Upper lobe of right lung (tissue), 1 donor: ENCODE data around the gene PTPRU. TPM values are rescaled to one million over a fixed set of nuclear protein-coding genes. Genes with fewer than 3 reads are reported as not detected.
A peak's percentile ranks its signal among the peaks of the same experiment; 100 is the strongest.

Source experiments
- ATAC-seq: fragments of 200-7000 bp; cut with Tn5 transposase; one replicate; pipeline ENCODE4 v1.9.1; 2020; ENCODE audit warnings: mild to moderate bottlenecking, moderate library complexity
- DNase-seq: peaks from one replicate; pipeline ENCODE4 v3.0.0-alpha.2; 2020
- H3K27ac ChIP-seq: fragments of 200-600 bp; one replicate; pipeline ENCODE4 v1.8.0; 2022
- H3K27me3 ChIP-seq: fragments of 200-600 bp; one replicate; pipeline ENCODE4 v1.8.0; 2022; ENCODE audit warnings: mild to moderate bottlenecking
- H3K36me3 ChIP-seq: fragments of 200-600 bp; one replicate; pipeline ENCODE4 v1.8.0; 2022
- H3K4me1 ChIP-seq: fragments of 200-600 bp; one replicate; pipeline ENCODE4 v1.8.0; 2022
- H3K4me3 ChIP-seq: fragments of 200-600 bp; one replicate; pipeline ENCODE4 v1.8.0; 2022; ENCODE audit warnings: mild to moderate bottlenecking
- H3K9me3 ChIP-seq: fragments of 200-600 bp; one replicate; pipeline ENCODE4 v1.8.0; 2022
- CTCF ChIP-seq: fragments of 200-600 bp; IDR thresholded peaks from one replicate; pipeline ENCODE4 v1.8.0; 2022; ENCODE audit warnings: antibody characterized with exemption
- intact Hi-C: fragments of 100-400 bp; cut with DNase I; formaldehyde crosslinking; loops from one replicate; pipeline ENCODE4 v1.11.0; 2022
- total RNA-seq: library from RNA; stranded (reverse); fragmentation: NEBNext Ultra II Directional; extraction: Animal tissue kit (Norgen Biotek cat#: 25700); gene quantifications from one replicate; pipeline ENCODE4 v1.2.1, GENCODE V29; 2021
- donor health status: DM: no; HTN: yes; CAD: no; lungs with severe emphysema.

PTPRU gene
- total RNA-seq, 1 donor from 2014 or later = 45.5 TPM

- Histone ChIP-seq H3K27ac (peak overlapping the region; percentile 77), H3K4me3 (peak overlapping the region; percentile 64), H3K27me3 (no peaks in the 10 kb centered on the region), H3K36me3 (no peaks in the 10 kb centered on the region), H3K9me3 (no peaks in the 10 kb centered on the region), H3K4me1 (peaks cover 15% of the 10 kb centered on the region)
- ATAC-seq = peak; percentile 54
- no peak for TF ChIP-seq CTCF
- DNase-seq = peak; percentile 85
- intact Hi-C loops = no loop called here
These were observed 953 bp downstream of the PTPRU start for GRCh38 chr1:29237129-29237821.

GRCh38 chr1:29237852-29238619 is 1.7 kb downstream of the PTPRU start:
- intact Hi-C loops = no loop called here
- H3K36me3 ChIP-seq = no peaks in the 10 kb centered on the region
- no peak for TF ChIP-seq CTCF
- no peaks in the 10 kb centered on the region for H3K9me3 ChIP-seq
- peaks cover 15% of the 10 kb centered on the region for H3K4me1 ChIP-seq
- H3K4me3 ChIP-seq = peak overlapping the region; percentile 57
- ATAC-seq = peak; percentile 29
- peak; percentile 82 for DNase-seq
- H3K27me3 ChIP-seq = no peaks in the 10 kb centered on the region
- H3K27ac ChIP-seq = peak overlapping the region; percentile 82

- DNase-seq = no peak
- peak overlapping the region; percentile 82 for H3K27ac ChIP-seq
- ATAC-seq = no peak
- H3K27me3 ChIP-seq = no peaks in the 10 kb centered on the region
- intact Hi-C loops = no loop called here
- no peaks in the 10 kb centered on the region for H3K9me3 ChIP-seq
- H3K36me3 ChIP-seq = no peaks in the 10 kb centered on the region
- TF ChIP-seq CTCF = no peak
- peak overlapping the region; percentile 57 for H3K4me3 ChIP-seq
- H3K4me1 ChIP-seq = peaks cover 15% of the 10 kb centered on the region
These were observed 2.3 kb downstream of the PTPRU start for GRCh38 chr1:29238620-29239002.

- peak; percentile 81 for DNase-seq
- Histone ChIP-seq H3K4me1 (peaks cover 15% of the 10 kb centered on the region), H3K9me3 (no peaks in the 10 kb centered on the region), H3K27me3 (no peaks in the 10 kb centered on the region), H3K4me3 (no peak overlapping the region), H3K36me3 (no peaks in the 10 kb centered on the region), H3K27ac (peak overlapping the region; percentile 82)
- TF ChIP-seq CTCF = no peak
- intact Hi-C loops = no loop called here
- peak; percentile 66 for ATAC-seq
These were observed 2.8 kb downstream of the PTPRU start for GRCh38 chr1:29239142-29239541.

- Histone ChIP-seq H3K27ac (no peak overlapping the region), H3K36me3 (no peaks in the 10 kb centered on the region), H3K27me3 (no peaks in the 10 kb centered on the region), H3K4me1 (peaks cover 15% of the 10 kb centered on the region), H3K4me3 (no peak overlapping the region), H3K9me3 (no peaks in the 10 kb centered on the region)
- ATAC-seq (no peak), DNase-seq (no peak)
- intact Hi-C loops = loop anchor here (10.0 kb wide), 1 partner anchor 1134 kb away; no protein-coding TSS in a partner anchor
- peak; percentile 11 for TF ChIP-seq CTCF
These were observed 4.1 kb downstream of the PTPRU start for GRCh38 chr1:29240400-29240837.
